Chondrocyte (in vitro differentiated cells): ENCODE results near the gene PRRC2C. TPM values are rescaled to one million over a fixed set of nuclear protein-coding genes. Genes with fewer than 3 reads are reported as not detected.

Experiments
- DNase-seq: peaks from one replicate; pipeline ENCODE4 v3.0.0; 2021; ENCODE audit warnings: mixed read lengths, low spot score
- H3K27ac Mint-ChIP-seq: one replicate; pipeline ENCODE4 v1.8.0; 2021; ENCODE audit warnings: mild to moderate bottlenecking, moderate library complexity, mixed read lengths; ENCODE audit not compliant: unreplicated experiment
- H3K27me3 Mint-ChIP-seq: 2 replicates; pipeline ENCODE4 v1.8.0; 2021; ENCODE audit warnings: low read depth, mixed read lengths
- H3K36me3 Mint-ChIP-seq: 2 replicates; pipeline ENCODE4 v1.8.0; 2021; ENCODE audit warnings: low read depth, mixed read lengths
- H3K4me1 Mint-ChIP-seq: 2 replicates; pipeline ENCODE4 v1.8.0; 2021; ENCODE audit warnings: low read depth, mild to moderate bottlenecking, mixed read lengths
- H3K4me3 Mint-ChIP-seq: one replicate; pipeline ENCODE4 v1.8.0; 2021; ENCODE audit warnings: mild to moderate bottlenecking, moderate library complexity, mixed read lengths; ENCODE audit not compliant: unreplicated experiment
- H3K9me3 Mint-ChIP-seq: 2 replicates; pipeline ENCODE4 v1.8.0; 2021; ENCODE audit warnings: low read depth, mixed read lengths
- total RNA-seq: library from RNA; stranded (reverse); gene quantifications from 3 replicates; pipeline ENCODE4 v1.2.1, GENCODE V29; 2021
- TF ChIP-seq, protein P1 (sequence below): fragments of 200-600 bp; sonication (generic); IDR thresholded peaks from 2 replicates; pipeline ENCODE4 v1.5.0; 2021; ENCODE audit warnings: antibody characterized with exemption, mild to moderate bottlenecking, moderate library complexity

PRRC2C gene
- total RNA-seq, 1 donor from 2014 or later: 146 TPM

DNA sequence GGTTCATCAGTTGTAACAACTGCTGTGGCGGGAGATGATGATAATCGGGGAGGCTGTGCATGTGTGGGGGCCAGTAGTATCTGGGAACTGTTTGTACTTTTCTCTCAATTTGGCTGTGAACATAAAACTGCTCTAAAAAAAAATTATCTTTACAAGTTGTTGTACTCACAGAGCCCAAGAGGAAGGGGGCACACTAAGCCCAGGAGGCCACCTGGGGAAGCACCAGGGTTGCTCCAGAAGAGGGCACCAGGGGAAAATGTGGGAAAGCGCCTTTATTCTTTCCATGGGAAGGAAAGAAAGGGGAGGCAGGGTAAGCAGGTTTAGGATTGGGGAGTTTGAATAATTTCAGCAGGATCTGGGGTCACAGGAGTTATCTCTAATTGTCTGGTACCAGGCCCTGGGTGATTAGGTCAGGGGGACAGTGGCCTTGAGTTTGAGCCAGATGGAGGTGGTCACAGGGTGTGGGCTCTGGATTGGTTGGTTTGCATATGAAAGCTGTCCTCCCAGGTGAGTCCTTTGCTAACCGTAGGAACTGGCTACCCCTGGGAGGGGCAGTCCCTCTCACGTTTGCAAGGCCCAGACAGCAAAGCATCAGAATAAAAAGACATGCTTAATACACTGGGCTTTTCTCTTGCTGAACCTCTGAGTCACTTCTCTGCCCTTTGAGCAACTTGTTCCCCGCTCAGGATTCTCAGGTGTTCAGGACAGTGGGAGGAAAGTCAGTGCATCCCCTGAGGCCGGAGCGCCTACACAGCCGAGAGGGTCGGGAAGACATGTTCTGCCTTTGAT lies 155.9 kb downstream of the PRRC2C start:
- no peak overlapping the region for H3K4me3 Mint-ChIP-seq
- TF ChIP-seq, protein P1, sequence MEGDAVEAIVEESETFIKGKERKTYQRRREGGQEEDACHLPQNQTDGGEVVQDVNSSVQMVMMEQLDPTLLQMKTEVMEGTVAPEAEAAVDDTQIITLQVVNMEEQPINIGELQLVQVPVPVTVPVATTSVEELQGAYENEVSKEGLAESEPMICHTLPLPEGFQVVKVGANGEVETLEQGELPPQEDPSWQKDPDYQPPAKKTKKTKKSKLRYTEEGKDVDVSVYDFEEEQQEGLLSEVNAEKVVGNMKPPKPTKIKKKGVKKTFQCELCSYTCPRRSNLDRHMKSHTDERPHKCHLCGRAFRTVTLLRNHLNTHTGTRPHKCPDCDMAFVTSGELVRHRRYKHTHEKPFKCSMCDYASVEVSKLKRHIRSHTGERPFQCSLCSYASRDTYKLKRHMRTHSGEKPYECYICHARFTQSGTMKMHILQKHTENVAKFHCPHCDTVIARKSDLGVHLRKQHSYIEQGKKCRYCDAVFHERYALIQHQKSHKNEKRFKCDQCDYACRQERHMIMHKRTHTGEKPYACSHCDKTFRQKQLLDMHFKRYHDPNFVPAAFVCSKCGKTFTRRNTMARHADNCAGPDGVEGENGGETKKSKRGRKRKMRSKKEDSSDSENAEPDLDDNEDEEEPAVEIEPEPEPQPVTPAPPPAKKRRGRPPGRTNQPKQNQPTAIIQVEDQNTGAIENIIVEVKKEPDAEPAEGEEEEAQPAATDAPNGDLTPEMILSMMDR: no peak
- peaks cover 2% of the 10 kb centered on the region for H3K27me3 Mint-ChIP-seq
- H3K4me1 Mint-ChIP-seq: peaks cover 5% of the 10 kb centered on the region
- no peak for DNase-seq
- H3K9me3 Mint-ChIP-seq: no peaks in the 10 kb centered on the region
- H3K27ac Mint-ChIP-seq: no peak overlapping the region
- no peaks in the 10 kb centered on the region for H3K36me3 Mint-ChIP-seq

DNA sequence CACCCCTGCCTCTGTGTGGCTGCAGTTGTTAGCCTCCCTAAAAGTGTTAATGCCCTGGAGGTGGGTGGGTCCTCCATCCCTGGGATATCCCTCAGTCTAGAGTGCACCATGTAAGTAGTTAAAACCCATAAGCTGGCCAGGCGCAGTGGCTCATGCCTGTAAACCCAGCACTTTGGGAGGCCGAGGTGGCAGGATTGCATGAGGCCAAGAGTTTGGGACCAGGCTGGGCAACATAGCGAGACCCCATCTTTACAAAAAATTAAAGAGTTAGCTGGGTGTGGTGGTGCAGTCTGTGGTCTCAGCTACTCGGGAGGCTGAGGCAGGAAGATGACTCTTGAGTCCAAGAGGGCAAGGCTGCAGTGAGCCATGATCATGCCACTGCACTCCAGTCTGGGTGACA lies 156.9 kb downstream of the PRRC2C start:
- no peaks in the 10 kb centered on the region for H3K36me3 Mint-ChIP-seq
- no peak overlapping the region for H3K27ac Mint-ChIP-seq
- H3K9me3 Mint-ChIP-seq: no peaks in the 10 kb centered on the region
- TF ChIP-seq, protein P1: no peak
- H3K4me1 Mint-ChIP-seq: peaks cover 5% of the 10 kb centered on the region
- H3K4me3 Mint-ChIP-seq: no peak overlapping the region
- H3K27me3 Mint-ChIP-seq: peaks cover 2% of the 10 kb centered on the region
- DNase-seq: no peak

Other genes with a start within 250 kb of the PRRC2C start
- gene FMO1, start 237.0 kb upstream of the PRRC2C start, total RNA-seq: 0.65 to 3.5 TPM (median 0.87 TPM) in 3 replicates
- gene FMO4, start 171.3 kb upstream of the PRRC2C start, total RNA-seq: 2.2 to 3.5 TPM (median 2.6 TPM) in 3 replicates
- 0.12 to 0.27 TPM in 2 of 3 replicates, not detected in the other for gene MYOCOS, start 136.7 kb downstream of the PRRC2C start, total RNA-seq
- not detected in 3 replicates for gene MYOC, start 167.2 kb downstream of the PRRC2C start, total RNA-seq